Heart left ventricle (tissue), 13 donors: ENCODE measurements around the gene PM20D1.

ENCODE experiments used
- CTCF ChIP-seq, 12 donors: fragments of 200-600 bp; sonication (generic) in 4 of 12; IDR thresholded peaks; one replicate each; pipeline versions ENCODE4 v1.5.0 to v1.8.0; 2018 to 2022; ENCODE audit warnings: antibody characterized with exemption in 12 of 12, mild to moderate bottlenecking in 5 of 12
- POLR2A ChIP-seq, 2 donors: fragments of 450-650 bp; IDR thresholded peaks; one replicate each; pipeline ENCODE4 v1.6.1; 2017; ENCODE audit warnings: antibody characterized with exemption in 2 of 2, mild to moderate bottlenecking in 2 of 2, moderate library complexity in 2 of 2
- donor health status: ischemic (EF 13 %, LVEDD 7.1; RV severe dilation, severe dysfunction).
- donor health status: DM: no; HTN: yes; CAD: no.
- donor health status: DM: no; HTN: no; CAD: no.
- donor health status: ischemic (EF 25% LVEDD 6.9; RV normal size, moderate dysfunction).
- donor health status: ischemic (EF 25% LVEDD 5.7; RV mildly dilated, moderate dysfunction).
- donor health status: ischemic (EF 35%, LVEDD 5.7; RV mildly dilated, moderate dysfunction).
- donor health status: nonischemic (EF 11% LVEDD 7.7; RV severe dilation, severe dysfunction).
- donor health status: DM: yes; HTN: yes; CAD: no.
- donor health status: PGD.
- donor health status: ischemic (EF 29% LVEDD 5.4; RV normal size, mild dysfunction).
- donor health status: nonischemic (EF 23%, LVEDD 6.1; RV moderate dilation, normal function).

- peak; percentile 49 to 82 (median 74) for TF ChIP-seq CTCF (IDR thresholded peaks at IDR 0.05)
- TF ChIP-seq POLR2A (IDR thresholded peaks at IDR 0.05): no peak
These were observed 58.3 kb downstream of the PM20D1 start for GRCh38 chr1:205791568-205792180.
